Stimulated activated CD8-positive, alpha-beta memory T cell treated with anti-CD3 and anti-CD28 coated beads, Interleukin-2, amount 100 ng/mL, for 48 hours (primary cell): ENCODE data around the gene HMGN1.

Source experiments
- DNase-seq, 2 donors: peaks; one replicate each; pipeline ENCODE4 v3.0.0-alpha.2; 2020; ENCODE audit warnings: low read depth in 2 of 2

HMGN1 gene

GRCh38 chr21:39307466-39307865 lies 41.4 kb downstream of the HMGN1 start:
- no peak for DNase-seq

GRCh38 chr21:39300587-39300986 lies 48.3 kb downstream of the HMGN1 start:
- no peak for DNase-seq

- DNase-seq: no peak
These were observed 52.0 kb downstream of the HMGN1 start for GRCh38 chr21:39296891-39297290.
